Prostate gland (tissue), 2 donors: ENCODE data around the gene FAM114A1. TPM values are rescaled to one million over a fixed set of nuclear protein-coding genes. Genes with fewer than 3 reads are reported as not detected.

ENCODE experiments used
- DNase-seq: peaks from one replicate; pipeline ENCODE4 v3.0.0-alpha.2; 2019; ENCODE audit warnings: low spot score
- H3K27ac ChIP-seq, 2 donors: fragments of 200-600 bp; sonication (generic); 2 replicates each; pipeline ENCODE4 v1.5.1; 2017 to 2019
- H3K27me3 ChIP-seq: fragments of 200-600 bp; sonication (generic); replicated peaks from 2 replicates; pipeline ENCODE4 v1.5.1; 2019; ENCODE audit not compliant: insufficient read depth
- H3K36me3 ChIP-seq, 2 donors: fragments of 200-600 bp; sonication (generic); 1 replicate in 1 of 2; 2 replicates in 1 of 2; pipeline versions ENCODE4 v1.5.1 to v1.8.1; 2017 to 2019
- H3K4me1 ChIP-seq: fragments of 200-600 bp; sonication (generic); replicated peaks from 2 replicates; pipeline ENCODE4 v1.5.1; 2019
- H3K4me3 ChIP-seq, 2 donors: fragments of 200-600 bp; sonication (generic); 2 replicates each; pipeline ENCODE4 v1.5.1; 2017 to 2019
- H3K9me3 ChIP-seq: fragments of 200-600 bp; sonication (generic); 2 replicates; pipeline ENCODE4 v1.5.1; 2017
- CTCF ChIP-seq, 4 experiments: fragments of 200-600 bp in 2 of 4; fragments of 450-650 bp in 2 of 4; sonication (generic) in 2 of 4; IDR thresholded peaks; 1 replicate in 3 of 4; 2 replicates in 1 of 4; pipeline ENCODE4 v1.5.1; 2016 to 2019; ENCODE audit warnings: antibody characterized with exemption in 4 of 4, mild to moderate bottlenecking in 2 of 4, moderate library complexity in 2 of 4
- POLR2A ChIP-seq: fragments of 450-650 bp; IDR thresholded peaks from one replicate; pipeline ENCODE4 v1.6.1; 2016; ENCODE audit warnings: antibody characterized with exemption, mild to moderate bottlenecking
- POLR2AphosphoS5 ChIP-seq: sonication (generic); formaldehyde crosslinking; IDR thresholded peaks from one replicate; pipeline ENCODE4 v1.6.1; 2017; ENCODE audit warnings: antibody characterized with exemption
- WGBS: methylation state at CpG from one replicate; pipeline ENCODE4 v1.1.5; 2018; 5-methylcytosine and 5-hydroxymethylcytosine counted together
- intact Hi-C: fragments of 100-400 bp; cut with DNase I; formaldehyde crosslinking; loops from one replicate; pipeline ENCODE4 v1.14.2; 2022
- total RNA-seq, 2 donors: library from RNA; depleted of rRNA; stranded (reverse); fragments of >200 nt; gene quantifications; one replicate each; pipeline ENCODE4 v1.1.0, GENCODE V29; 2016

FAM114A1 gene
- total RNA-seq, 2 donors from 2014 or later = 117 to 118 TPM

GRCh38 chr4:38950159-38950558 is 82.6 kb downstream of the FAM114A1 start:
- WGBS = 100% methylated on average over 2 of the region's 2 CpGs
- Histone ChIP-seq H3K27ac (no peak overlapping the region), H3K4me3 (no peak overlapping the region), H3K27me3 (no peaks in the 10 kb centered on the region), H3K36me3 (no peaks in the 10 kb centered on the region), H3K4me1 (peaks cover 3% of the 10 kb centered on the region), H3K9me3 (no peaks in the 10 kb centered on the region)
- TF ChIP-seq POLR2A = no peak
- no peak for TF ChIP-seq CTCF (IDR thresholded peaks at IDR 0.05)
- TF ChIP-seq POLR2AphosphoS5 = no peak
- no peak for DNase-seq
- intact Hi-C loops = no loop called here

- intact Hi-C loops = no loop called here
Measured at GRCh38 chr4:38950734-38951133, 83.1 kb downstream of the FAM114A1 start.

GRCh38 chr4:38951598-38951997 is 84.0 kb downstream of the FAM114A1 start:
- 70% methylated on average over 2 of the region's 2 CpGs for WGBS
- Histone ChIP-seq H3K27ac (no peak overlapping the region), H3K36me3 (no peaks in the 10 kb centered on the region), H3K4me1 (peaks cover 3% of the 10 kb centered on the region), H3K27me3 (no peaks in the 10 kb centered on the region), H3K4me3 (no peak overlapping the region), H3K9me3 (no peaks in the 10 kb centered on the region)
- DNase-seq = no peak
- TF ChIP-seq POLR2A (no peak), POLR2AphosphoS5 (no peak), CTCF (IDR thresholded peaks at IDR 0.05) (no peak)
- intact Hi-C loops = no loop called here

More at GRCh38 chr4:38950734-38951133, 83.1 kb downstream of the FAM114A1 start:
- Histone ChIP-seq H3K4me3 (no peak overlapping the region), H3K27me3 (no peaks in the 10 kb centered on the region), H3K36me3 (no peaks in the 10 kb centered on the region), H3K27ac (no peak overlapping the region), H3K9me3 (no peaks in the 10 kb centered on the region), H3K4me1 (peaks cover 3% of the 10 kb centered on the region)
- WGBS = 71% methylated on average over 6 of the region's 6 CpGs
- no peak for DNase-seq
- TF ChIP-seq CTCF (IDR thresholded peaks at IDR 0.05) = no peak

GRCh38 chr4:38952017-38952416 is 84.4 kb downstream of the FAM114A1 start:
- WGBS = 30% methylated on average over 1 of the region's 1 CpG
- Histone ChIP-seq H3K27me3 (no peaks in the 10 kb centered on the region), H3K27ac (no peak overlapping the region), H3K36me3 (no peaks in the 10 kb centered on the region), H3K4me3 (no peak overlapping the region), H3K4me1 (peaks cover 3% of the 10 kb centered on the region), H3K9me3 (no peaks in the 10 kb centered on the region)
- TF ChIP-seq CTCF (IDR thresholded peaks at IDR 0.05) (no peak), POLR2A (no peak), POLR2AphosphoS5 (no peak)
- intact Hi-C loops = no loop called here
- no peak for DNase-seq

GRCh38 chr4:38954727-38955126 is 87.1 kb downstream of the FAM114A1 start:
- no peak for DNase-seq
- no peaks in the 10 kb centered on the region for H3K9me3 ChIP-seq
- intact Hi-C loops = no loop called here
- H3K4me1 ChIP-seq = no peaks in the 10 kb centered on the region
- H3K27ac ChIP-seq = no peak overlapping the region
- TF ChIP-seq CTCF (IDR thresholded peaks at IDR 0.05) (no peak), POLR2A (no peak)
- H3K27me3 ChIP-seq = no peaks in the 10 kb centered on the region
- H3K36me3 ChIP-seq = no peaks in the 10 kb centered on the region
- no peak overlapping the region for H3K4me3 ChIP-seq
